Ureter (tissue), 1 donor: ENCODE data around the gene EYS. TPM values are rescaled to one million over a fixed set of nuclear protein-coding genes. Genes with fewer than 3 reads are reported as not detected.

ENCODE experiments used
- DNase-seq: peaks from one replicate; pipeline ENCODE4 v3.0.0-alpha.2; 2020; ENCODE audit warnings: low spot score
- total RNA-seq: library from RNA; stranded (reverse); gene quantifications from one replicate; pipeline ENCODE4 v1.2.4, GENCODE V29; 2023
- donor health status: DM: yes; HTN: yes; CAD: no.

The EYS gene
- total RNA-seq, 1 donor from 2014 or later: not detected

DNA sequence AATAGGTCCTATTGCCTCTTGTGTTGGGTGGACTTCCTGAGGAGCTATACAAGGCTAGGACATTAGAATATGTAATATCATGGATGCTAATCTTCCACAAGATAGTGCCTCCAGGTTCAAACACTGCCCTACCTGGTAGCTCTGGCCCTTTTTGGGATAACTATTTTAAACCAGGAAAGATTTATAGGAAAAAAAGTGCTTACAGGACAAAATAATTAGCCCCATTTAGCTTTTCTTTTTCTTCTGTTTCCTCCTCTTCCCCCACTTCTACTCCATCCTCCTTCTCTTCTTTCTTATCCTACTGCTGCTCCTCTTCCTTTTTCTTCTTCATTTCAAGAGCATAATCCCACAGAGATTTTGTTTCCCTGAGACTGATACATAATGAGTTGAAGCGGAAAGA is 1104.0 kb downstream of the EYS start:
- no peak for DNase-seq

- no peak for DNase-seq
These were observed 1115.4 kb downstream of the EYS start for GRCh38 chr6:64591676-64592036.

GRCh38 chr6:64590965-64591675 is 1115.9 kb downstream of the EYS start:
- no peak for DNase-seq

- DNase-seq: no peak
These were observed 1117.1 kb downstream of the EYS start for GRCh38 chr6:64589961-64590360.

GRCh38 chr6:64580346-64580745 is 1126.7 kb downstream of the EYS start:
- DNase-seq: no peak

GRCh38 chr6:64553249-64553786 is 1153.7 kb downstream of the EYS start:
- no peak for DNase-seq

DNA sequence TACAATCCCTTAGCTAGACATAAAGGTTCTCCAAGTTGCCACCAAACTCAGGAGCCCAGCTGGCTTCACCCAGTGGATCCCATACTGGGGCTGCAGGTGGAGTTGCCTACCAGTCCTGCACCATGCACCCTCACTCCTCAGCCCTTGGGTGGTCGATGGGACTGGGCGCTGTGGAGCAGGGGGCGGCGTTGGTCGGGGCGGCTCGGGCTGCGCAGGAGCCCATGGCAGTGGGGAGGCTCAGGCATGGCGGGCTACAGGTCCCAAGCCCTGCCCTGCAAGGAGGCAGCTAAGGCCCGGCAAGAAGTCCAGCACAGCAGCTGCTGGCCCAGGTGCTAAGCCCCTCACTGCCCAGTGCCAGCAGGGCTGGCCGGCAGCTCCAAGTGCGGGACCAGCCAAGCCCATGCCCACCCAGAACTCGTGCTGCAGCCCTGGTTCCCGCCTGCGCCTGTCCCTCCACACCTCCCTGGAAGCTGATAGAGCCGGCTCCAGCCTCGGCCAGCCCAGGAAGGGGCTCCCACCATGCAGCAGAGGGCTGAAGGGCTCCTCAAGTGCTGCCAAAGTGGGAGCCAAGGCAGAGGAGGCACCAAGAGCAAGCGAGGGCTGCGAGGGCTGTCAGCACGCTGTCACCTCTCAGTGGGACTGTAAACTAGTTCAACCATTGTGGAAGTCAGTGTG is 1159.3 kb downstream of the EYS start:
- no peak for DNase-seq

GRCh38 chr6:64539917-64540316 is 1167.1 kb downstream of the EYS start:
- DNase-seq: no peak

DNA sequence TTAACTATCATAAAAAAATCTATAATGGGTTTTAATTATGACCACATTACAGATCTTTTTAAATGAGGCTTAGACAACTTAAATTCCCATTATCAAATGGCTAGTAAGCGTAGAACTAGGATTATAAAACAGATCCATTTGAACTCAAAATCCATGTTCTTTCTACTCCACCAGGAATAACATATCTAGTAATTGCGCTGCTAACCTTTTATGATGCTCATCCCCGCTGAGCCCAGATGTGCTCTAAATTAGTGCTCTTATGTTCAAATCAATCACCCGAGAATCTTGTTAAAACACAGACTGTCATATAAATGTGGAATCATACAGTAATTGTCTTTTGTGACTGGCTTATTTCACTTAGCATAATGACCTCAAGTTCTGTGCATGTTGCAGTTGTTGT is 1168.3 kb downstream of the EYS start:
- DNase-seq: no peak

DNA sequence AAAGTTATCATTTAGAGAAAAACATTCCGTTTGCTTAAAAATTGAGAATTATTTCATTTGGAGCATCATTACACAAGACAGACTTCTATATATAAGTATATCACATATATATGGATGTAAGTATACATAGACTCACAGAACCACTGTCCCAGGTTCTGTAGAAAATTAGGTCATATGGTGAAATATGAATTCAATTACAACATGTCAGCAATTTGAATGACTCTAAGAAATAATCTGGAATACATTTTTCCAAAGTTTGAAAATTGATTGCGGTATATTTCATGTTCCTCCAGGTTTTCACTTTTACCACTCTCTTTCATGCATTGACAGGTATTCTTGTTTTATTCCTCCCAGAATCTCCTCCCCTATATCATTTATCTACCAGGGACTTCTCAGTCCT is 1179.1 kb downstream of the EYS start:
- DNase-seq: no peak

- no peak for DNase-seq
These were observed 1184.2 kb downstream of the EYS start for GRCh38 chr6:64522859-64523258.

DNA sequence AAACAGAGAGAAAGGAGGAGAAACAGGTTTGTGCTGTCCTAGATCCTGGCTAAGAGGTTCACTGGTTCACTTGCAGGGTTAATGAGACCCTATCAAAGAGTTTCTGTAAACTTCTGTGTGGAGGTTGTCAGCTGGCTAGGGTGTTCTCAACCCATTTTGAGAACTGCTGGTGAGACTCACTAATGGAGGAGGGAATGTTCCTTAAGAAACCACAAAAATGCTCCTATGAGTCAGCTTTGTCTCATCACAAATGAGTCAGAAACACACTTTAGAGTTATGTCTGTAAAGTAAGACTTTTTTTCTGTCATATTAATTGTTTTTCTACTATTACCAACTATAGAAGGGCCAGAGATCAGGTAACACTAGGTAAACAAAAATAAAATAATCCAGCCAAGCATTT is 1187.0 kb downstream of the EYS start:
- no peak for DNase-seq

DNA sequence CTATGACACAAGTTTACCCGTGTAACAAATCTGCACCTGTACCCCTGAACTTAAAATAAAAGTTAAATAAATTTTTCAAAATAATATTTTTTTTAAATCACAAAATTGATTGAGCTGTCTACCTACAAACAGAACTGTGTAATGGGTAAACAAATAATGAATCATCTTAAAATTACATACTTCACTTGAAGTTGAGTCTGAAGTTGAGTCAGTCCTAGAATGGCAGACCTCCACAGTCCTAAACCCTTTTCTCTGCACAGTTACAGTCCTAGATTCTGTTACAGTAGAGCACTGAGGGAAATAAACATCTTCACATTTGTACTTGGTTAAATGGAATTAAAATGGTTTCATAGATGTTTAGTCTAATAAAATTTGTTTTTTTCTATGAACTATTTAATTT is 1190.6 kb downstream of the EYS start:
- DNase-seq: no peak

DNA sequence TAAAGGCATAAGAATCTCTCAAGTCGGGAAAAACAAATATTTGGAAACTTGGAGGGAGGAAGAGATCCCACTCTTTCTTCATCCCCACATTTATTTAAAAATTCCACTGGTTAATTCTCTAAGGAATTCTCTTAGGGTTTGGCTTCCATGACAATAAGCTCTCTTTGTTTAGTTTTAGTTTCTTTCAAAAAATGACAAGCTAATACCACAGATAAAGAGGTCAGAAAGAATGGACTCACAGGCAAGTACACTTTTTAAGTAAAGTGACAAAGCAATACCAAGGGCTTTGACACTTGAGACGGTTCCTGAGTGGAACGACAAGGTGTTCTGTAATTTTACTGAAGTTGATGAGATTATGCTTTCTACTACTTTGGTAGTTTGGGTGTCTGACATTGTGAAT is 1199.4 kb downstream of the EYS start:
- no peak for DNase-seq

- DNase-seq: no peak
These were observed 1201.7 kb downstream of the EYS start for GRCh38 chr6:64505312-64505711.

- no peak for DNase-seq
These were observed 1202.5 kb downstream of the EYS start for GRCh38 chr6:64504503-64504902.

- no peak for DNase-seq
These were observed 1204.2 kb downstream of the EYS start for GRCh38 chr6:64502801-64503200.

DNA sequence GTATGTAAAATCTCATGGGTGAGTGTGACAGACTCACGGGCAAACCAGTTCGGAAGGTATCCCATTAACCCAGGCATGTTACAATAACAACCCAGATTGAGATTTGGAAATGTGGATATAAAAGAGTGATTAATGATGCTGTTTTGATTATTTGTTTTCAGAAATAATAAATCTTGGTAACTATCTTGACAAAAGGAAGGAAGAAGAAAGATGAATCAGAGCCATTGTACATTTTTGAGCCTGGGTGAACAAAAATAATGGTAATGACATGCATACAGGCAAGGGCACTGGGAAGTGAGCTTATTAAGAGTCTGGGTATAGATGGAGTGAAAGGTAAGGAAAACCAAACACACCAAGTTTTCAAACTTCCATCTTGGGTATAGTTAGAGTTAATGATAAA is 1209.4 kb downstream of the EYS start:
- no peak for DNase-seq

- DNase-seq: no peak
These were observed 1217.3 kb downstream of the EYS start for GRCh38 chr6:64489763-64490162.

GRCh38 chr6:64486578-64487351 is 1220.3 kb downstream of the EYS start:
- DNase-seq: no peak

DNA sequence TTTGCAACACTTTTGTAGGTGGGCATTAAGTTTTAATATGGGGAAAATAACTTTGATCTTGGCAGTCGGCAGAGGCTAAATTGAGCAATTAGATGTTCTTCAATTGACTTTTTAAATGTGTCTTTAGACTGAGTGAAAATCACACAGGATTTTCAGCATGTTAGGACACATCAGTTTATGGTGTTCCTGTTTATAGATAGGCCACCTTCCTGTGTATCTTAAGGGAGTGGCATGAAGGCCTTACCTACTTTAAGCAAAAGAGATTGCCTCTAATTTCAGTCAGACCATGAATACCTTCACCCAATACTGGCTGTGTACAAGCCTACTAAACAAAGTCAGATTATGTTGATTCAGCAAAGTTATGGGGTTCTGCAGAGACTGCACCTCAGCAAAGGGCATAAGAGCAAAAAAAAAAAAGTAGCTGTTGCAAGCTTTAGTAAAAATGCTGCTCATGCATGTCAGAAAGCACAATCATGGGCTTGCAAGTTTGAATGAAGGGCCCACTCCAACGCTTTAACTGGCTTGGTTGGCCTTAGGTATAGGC is 1223.0 kb downstream of the EYS start:
- DNase-seq: no peak

DNA sequence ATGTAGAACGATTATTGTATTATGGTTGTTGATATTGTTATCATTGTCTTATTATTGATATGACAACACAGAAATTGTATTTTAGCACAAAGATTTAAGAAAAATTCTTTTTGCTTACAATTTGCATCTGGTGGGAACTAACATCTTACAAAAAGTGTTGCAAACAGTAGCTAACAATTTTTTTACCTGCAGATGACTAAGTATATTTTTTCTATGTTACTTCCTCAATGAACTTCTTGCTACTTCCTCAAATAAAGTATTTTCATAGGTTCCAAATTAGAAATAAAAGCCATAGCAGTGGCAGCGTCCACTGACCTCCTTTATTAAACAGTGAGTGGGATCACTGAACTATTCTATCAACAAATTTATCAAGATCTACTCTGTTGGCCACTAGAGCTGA is 1224.4 kb downstream of the EYS start:
- no peak for DNase-seq
